ENCODE results near the gene SPTBN2.

GRCh38 chr11:66665369-66665768, 63.6 kb downstream of the SPTBN2 start:
- TF ChIP-seq CTCF (conservative IDR thresholded peaks at IDR 0.05; ENCODE audit: low read depth, low read length): no peak
- TF ChIP-seq MXI1 (IDR thresholded peaks at IDR 0.05; ENCODE audit: borderline replicate concordance, low read depth, low read length): no peak
- TF ChIP-seq SMC3 (IDR thresholded peaks at IDR 0.05; ENCODE audit: low read depth, low read length): no peak
- no peak for TF ChIP-seq CEBPB (IDR thresholded peaks at IDR 0.05; ENCODE audit: low read depth, low read length)
- no peak for TF ChIP-seq POLR2A (IDR thresholded peaks at IDR 0.05; ENCODE audit: low read depth, low read length)
- TF ChIP-seq RAD21 (IDR thresholded peaks at IDR 0.05; ENCODE audit: low read length): no peak
- TF ChIP-seq BHLHE40 (IDR thresholded peaks at IDR 0.05; ENCODE audit: low read depth, low read length): no peak
- no peak for TF ChIP-seq CHD1 (IDR thresholded peaks at IDR 0.05; ENCODE audit: low read depth, low read length)
